ENCODE results near the gene NPIPB8.
"Not testable (repeated sequence)": the region's sequence is repeated elsewhere in the genome, so short reads cannot be mapped to it uniquely, and the experiment has no call there.

The NPIPB8 gene

DNA sequence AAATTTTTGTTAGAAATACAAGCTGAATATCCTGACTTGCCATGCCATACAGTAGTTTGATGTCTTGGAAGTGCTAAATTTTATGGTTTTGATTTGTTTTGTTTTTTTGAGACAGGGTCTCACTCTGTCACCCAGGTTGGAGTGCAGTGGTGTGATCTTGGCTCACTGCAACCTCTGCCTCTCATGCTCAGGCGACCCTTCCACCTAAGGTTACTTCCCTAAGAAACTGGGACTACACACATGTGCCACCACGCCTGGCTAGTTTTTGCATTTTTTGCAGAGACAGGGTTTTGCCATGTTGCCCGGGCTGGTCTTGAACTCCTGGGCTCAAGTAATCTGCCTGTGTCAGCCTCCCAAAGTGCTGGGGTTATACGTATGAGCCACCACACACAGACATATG lies 53.9 kb downstream of the NPIPB8 start:
- not testable (repeated sequence) for DNase-seq (ENCODE audit: low read depth); H3K4me3 ChIP-seq (ENCODE audit: control insufficient read depth, low read depth, low read length)

DNA sequence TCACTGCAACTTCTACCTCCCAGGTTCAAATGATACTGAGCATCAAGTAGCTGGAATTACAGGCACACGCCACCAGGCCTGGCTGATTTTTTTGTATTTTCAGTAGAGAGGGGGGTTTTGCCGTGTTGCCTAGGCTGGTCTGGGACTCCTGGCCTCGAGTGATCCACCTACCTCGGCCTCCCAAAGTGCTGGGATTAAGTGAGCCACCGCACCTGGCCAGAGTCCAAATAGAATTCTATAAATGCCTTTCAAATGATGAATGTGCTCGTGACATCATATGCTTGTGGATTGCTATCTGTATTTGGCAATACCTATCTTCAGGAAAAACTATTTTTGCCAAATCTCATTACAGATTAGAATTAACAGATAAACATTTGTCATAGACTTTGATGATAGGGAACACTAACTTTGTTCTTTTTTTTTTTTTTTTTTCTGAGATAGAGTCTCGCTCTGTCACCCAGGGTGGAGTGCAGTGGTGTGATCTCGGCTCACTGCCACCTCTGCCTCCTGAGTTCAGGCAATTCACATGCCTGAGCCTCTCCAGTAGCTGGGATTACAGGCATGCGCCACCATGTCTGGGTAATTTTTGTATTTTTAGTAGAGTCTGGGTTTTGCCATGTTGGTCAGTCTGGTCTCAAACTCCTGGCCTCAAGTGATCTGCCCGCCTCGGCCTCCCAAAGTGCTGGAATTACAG lies 55.5 kb downstream of the NPIPB8 start:
- not testable (repeated sequence) for H3K4me3 ChIP-seq (ENCODE audit: control insufficient read depth, low read depth, low read length); DNase-seq (ENCODE audit: low read depth)

DNA sequence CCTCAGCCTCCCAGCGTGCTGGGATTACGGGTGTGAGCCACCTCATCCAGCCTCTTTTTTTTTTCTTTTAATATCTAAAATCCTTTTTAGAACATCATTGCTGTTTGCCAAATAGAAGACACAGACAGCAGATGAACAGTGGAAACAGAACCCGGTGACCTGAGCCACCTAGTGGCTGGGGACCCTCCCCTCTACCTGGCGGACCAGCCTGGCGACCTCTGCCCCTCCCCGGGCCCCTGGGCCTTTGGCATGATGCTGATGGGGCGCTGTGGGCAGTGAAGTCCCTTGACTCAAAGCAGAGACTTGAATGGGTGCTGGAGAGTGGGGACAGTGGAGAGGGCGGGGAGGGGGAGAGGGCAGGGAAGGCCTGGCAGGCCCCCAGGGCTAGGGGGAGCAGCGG lies 61.9 kb downstream of the NPIPB8 start:
- not testable (repeated sequence) for DNase-seq (ENCODE audit: low read depth); H3K4me3 ChIP-seq (ENCODE audit: control insufficient read depth, low read depth, low read length)

DNA sequence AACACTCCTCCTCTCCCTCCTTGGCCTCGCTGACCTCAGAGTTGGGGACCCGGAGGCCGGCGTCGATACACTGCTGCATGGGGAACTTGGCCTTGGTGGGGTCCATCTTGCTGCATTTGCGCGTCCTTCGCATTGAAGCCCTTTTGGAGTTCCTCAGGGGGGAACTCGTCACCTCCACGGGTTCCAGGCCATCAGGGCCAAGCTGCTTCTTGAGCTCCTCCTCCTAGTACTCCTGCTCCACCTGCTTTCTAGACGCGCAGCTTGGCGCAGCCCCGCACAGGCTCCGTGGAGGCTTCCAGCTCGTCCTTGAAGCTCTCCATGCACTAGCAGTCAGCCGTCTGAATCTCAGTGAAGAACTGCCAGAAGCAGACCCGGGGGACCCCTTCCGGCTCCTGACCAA lies 62.5 kb downstream of the NPIPB8 start:
- H3K4me3 ChIP-seq (ENCODE audit: control insufficient read depth, low read depth, low read length); DNase-seq (ENCODE audit: low read depth): not testable (repeated sequence)

DNA sequence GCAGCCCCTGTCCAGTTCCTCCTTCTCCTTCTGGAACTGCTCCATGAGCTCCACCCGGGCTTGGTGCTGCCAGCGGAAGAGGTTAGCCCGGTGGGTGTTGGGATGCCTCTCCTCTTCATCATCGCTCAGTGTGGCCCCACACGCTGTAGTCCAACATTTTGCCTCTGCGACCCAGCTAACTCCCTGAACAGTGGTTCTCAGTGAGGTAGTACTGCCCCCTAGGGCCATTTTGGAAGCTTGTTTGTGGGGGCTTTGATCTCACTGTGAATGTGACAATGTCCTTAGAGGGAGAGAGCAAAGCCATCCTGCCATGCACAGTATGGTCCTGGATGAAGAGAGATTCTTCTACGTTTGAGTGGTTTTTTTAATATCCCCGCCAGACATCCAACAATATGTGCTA lies 63.5 kb downstream of the NPIPB8 start:
- DNase-seq (ENCODE audit: low read depth): not testable (repeated sequence)

DNA sequence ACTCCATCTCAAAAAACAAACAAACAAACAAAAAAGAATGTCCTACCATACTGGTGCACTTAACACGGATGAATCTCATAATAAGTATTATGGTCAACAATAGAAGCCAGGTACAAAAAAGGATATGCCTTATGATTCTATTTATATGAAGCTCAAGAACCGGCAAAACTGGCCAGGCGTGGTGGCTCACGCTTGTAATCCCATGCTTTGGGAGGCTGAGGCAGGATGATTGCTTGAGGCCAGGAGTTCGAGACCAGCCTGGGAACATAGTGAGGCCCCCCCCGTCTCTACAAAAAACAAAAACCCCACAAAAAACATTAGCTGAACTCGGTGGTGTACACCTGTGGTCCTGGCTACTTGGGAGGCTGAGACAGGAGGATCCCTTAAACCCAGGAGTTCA lies 66.4 kb downstream of the NPIPB8 start:
- not testable (repeated sequence) for H3K4me3 ChIP-seq (ENCODE audit: control insufficient read depth, low read depth, low read length); DNase-seq (ENCODE audit: low read depth)

More for the DNA sequence above, 63.5 kb downstream of the NPIPB8 start:
- H3K4me3 ChIP-seq (ENCODE audit: control insufficient read depth, low read depth, low read length): not testable (repeated sequence)

Measured in fibroblast of mammary gland (primary cell).